Stimulated activated CD4-positive, alpha-beta T cell treated with anti-CD3 and anti-CD28 coated beads, TNF-alpha, amount 100 ng/mL, for 4 hours (primary cell): ENCODE measurements around the gene DMXL1.
"Not testable (repeated sequence)": the region's sequence is repeated elsewhere in the genome, so short reads cannot be mapped to it uniquely, and the experiment has no call there.

Experiments used
- DNase-seq, 3 experiments: peaks; one replicate each; pipeline ENCODE4 v3.0.0-alpha.2; 2020; ENCODE audit warnings: low read depth in 3 of 3

DMXL1 gene

DNA sequence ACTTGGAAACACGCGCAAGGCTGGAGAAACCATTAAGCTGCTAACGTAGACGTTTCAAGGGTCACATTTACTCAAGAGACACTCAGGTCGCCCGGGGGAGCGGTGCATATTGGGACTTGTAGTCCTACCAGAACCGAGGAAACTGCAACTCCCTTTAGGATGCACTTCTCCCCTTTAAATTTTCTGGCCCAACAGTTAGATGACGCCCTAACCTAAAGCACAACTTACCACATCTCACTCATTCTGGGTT, 384 bp upstream of the DMXL1 start:
- peak in 1 of 3 experiments; percentile 63 for DNase-seq

DNA sequence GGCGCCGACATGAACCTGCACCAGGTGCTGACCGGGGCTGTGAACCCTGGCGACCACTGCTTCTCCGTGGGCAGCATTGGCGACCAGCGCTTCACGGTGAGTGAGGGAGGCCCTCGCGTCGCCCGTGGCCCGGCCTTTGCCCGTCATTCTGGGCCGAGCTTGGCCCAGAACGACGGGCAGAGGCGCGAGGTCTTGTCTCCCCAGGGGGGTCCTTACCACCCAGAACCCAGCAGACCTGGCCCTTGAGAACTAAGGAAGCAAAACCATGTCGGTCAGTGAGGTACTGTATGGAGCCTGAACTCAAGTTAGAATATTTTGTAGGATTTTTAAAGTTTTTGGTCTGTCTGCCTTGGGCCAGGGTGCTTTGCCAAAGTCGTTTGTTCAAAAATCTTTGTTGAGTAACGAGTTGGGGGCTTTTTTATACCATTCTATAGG, 691 bp downstream of the DMXL1 start:
- no peak for DNase-seq

DNA sequence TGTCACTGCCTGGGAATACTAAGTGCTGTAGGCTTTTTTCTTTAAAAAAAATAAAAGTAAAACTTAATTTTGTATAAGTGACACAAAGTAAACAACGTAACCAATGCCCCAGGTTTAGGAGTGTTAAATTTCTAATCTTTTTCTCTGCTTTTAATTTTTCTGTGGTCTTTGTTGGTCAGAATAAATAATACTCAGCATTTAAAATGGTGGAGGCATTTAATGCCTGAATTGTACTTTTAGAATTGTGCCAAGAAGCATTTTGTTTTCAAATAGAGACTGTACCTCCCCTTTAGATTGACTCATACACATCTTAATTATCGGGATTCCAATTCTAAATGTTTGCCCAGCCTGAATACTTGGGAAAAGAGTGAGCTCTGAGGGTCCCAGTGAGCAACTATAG, 1.6 kb downstream of the DMXL1 start:
- DNase-seq: no peak

DNA sequence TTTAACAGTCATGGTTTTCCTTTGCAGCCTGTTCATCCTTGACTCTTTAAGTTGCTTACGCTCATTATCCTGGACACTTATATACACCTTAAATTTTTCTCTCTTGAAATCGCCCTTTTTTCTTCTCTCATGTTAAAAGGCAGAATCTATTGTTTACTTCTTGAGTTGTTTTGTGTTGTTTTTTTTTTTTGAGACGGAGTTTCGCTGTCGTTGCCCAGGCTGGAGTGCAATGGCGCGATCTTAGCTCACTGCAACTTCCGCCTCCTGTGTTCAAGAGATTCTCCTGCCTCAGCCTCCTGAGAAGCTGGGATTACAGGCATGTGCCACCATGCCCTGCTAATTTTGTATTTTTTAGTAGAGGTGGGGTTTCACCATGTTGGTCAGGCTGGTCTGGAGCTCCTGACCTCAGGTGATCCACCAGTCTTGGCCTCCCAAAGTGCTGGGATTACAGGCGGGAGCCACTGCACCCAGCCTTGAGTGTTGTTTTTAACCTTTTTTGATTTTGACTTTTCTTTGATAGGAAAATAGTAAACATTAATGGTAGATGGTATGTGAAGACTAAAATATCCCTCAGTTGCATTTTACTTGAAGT, 3.0 kb downstream of the DMXL1 start:
- not testable (repeated sequence) for DNase-seq

DNA sequence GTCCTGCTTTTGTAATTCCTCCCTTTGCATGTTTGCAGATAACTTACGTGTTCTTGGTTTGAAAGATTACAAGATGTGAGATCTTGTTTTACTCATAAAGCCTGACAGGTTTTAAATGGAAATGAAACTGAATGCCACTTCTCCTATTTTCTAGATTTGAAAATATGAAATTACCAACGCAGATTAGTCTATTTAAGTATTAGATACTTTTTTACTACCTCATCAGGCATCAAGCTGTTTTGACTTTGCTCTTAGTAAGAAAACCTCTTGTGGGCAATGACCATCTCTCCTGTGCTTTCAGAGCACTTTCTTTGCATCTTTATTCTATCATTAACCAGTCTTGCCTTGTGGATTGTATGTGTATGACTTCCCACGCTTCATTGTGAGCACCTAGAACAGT, 3.5 kb downstream of the DMXL1 start:
- no peak for DNase-seq

DNA sequence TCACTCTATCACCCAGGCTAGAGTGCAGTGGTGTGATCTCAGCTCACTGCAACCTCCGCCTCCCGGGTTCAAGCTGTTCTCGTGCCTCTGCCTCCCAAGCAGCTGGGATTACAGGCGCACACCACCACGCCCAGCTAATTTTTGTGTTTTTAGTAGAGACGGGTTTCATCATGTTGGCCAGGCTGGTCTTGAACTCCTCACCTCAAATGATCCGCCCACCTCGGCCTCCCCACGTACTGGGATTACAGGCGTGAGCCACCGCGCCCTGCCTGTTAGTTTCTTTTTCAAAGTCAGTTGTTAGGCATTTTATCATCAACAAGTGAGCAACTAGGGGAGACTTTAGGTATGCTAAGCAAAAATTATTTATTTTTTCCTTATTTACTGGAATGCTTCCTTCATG, 4.4 kb downstream of the DMXL1 start:
- DNase-seq: not testable (repeated sequence)

DNA sequence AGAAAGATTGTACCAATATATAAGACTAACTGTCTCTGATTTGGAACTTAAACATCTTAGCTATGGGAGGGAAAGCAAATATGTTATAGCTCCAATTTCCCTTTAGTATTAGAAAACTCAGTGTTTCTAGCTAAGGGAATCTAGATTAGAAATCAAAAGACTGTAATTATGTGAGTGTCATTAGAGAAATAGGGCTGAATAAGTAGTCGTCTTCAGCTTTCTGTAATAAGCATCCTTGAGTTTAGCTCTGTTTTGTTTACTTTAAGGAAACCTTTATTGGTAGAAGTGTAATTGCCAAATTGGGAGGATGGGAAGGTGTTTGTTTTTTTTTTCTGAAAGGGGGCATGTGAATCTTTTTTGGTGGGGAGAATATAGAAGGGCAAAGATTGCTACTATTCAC, 5.2 kb downstream of the DMXL1 start:
- DNase-seq: no peak

DNA sequence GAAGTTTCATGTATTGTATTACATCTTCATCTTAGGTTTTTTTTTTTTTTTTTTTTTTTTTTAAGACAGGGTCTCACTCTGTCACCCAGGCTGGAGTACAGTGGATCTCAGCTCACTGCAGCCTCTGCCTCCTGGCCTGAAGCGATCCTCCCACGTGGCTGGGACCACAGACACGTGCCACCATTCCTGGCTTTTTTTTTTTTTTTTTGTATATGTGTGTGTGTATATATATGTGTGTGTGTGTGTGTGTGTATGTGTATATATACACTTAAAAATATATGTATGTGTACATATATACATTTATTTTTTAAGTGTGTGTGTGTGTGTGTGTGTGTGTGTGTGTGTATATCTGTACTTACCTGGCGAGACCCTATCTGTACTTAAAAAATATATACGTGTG, 6.6 kb downstream of the DMXL1 start:
- no peak for DNase-seq

DNA sequence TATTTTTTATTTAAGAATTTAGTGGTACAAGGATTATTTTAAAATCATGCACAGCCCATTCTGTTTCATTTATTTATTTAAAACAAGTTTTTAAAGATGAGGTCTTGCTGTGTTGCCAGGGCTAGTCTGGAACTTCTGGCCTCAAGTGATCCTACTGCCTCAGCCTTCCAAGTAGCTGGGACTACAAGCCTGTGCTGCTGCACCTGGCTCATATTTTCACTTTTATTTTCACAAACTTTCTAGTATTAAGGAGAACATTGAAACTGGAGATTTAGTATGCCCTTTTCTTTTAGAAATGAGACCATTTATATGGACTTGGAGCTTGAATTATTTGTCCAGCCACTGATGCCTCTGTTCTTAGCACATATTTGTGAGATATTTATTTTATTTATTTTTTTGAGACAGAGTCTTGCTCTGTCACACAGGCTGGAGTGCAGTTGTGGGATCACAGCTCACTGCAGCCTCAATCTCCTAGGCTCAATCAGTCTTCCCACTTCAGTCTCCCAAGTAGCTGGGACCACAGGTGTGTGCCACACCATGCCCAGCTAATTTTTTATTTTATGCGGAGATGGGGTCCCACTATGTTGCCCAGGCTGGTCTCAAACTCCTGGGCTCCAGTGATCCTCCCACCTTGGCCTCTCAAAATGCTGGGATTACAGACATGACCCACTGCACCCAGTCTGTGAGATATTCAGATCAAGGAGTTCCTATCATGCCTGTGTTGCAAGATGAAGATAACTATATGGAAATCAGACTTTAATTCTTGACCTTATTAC, 7.4 kb downstream of the DMXL1 start:
- no peak for DNase-seq

DNA sequence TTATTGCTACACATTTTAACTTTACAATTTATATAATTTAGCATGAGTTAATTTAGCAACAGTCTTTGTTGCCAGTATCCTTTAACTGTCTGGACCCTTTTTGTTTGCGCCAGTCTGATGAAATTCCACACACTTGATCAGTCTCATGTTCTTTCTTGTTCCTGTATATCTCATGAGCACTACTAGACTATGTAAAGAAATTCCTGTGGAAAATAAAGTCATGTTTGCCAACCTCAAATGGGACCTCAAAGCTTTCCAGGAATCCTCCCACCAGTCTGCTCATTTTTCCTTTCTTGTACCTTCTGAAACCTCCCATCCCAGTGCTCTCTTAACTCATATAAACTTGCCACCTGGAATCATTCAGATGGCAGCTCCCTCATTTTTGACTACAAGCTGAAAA, 8.0 kb downstream of the DMXL1 start:
- no peak for DNase-seq

DNA sequence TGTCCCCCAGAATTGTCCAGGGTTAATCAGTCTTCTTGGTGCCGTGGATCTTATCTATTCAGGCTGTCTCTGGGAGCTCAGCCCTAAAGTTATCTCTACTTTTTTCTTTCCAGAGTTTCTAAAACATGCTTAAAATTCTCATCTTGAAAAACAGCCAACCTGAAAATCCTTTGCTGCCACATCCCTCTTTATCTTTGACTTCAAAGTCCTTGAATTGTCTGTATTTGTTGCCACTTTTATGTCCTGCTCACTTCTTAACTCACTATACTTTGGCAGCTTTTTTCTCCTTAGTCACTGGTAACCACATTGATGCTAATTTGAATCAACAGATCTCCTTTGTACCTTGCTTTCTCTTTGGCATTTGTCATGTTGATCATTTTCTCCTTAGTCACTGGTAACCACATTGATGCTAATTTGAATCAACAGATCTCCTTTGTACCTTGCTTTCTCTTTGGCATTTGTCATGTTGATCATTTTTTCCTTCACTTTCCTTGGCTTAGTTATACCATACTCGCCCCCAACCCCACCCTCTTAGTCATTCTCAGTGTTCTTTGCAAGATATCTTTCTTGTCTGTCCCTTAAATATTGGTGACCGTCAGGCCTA, 8.5 kb downstream of the DMXL1 start:
- peak in 2 of 3 experiments; percentile 8 to 20 for DNase-seq

DNA sequence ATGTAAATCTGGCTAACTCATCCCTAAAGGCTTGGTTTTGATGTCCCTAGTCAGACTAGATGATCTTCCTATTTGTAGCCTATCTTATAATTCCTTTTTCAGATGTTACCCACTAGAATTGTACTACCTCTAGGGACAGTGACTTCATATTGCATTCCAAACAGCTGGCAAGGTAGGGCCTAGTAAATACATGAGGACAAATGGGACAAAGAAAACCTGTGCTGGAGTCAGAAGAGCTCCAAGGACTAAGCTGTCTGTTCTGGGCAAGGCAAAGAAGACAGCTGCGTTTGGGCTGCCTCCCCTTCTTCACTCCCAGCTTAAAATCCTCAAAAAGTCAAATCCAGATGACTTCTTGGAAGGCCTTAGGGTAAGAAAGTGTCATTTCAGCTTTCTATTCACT, 10.0 kb downstream of the DMXL1 start:
- DNase-seq: no peak

DNA sequence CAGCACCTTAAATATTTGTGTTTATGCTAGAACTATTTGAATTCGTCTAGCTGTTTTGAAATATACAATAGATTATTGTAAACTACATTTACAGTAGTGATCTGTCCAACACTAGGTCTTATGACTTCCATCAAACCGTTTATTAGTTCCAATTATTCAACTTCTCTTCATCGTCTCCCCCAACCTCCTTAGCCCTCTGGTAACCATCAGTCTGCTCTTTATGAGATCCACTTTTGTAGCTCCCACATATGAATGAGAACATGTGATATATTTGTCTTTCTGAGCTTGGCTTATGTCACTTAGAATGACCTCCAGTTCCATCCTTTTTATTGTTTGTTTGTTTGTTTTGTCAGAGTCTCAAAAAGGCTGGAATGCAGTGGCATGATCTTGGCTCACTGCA, 11.8 kb downstream of the DMXL1 start:
- DNase-seq: no peak

DNA sequence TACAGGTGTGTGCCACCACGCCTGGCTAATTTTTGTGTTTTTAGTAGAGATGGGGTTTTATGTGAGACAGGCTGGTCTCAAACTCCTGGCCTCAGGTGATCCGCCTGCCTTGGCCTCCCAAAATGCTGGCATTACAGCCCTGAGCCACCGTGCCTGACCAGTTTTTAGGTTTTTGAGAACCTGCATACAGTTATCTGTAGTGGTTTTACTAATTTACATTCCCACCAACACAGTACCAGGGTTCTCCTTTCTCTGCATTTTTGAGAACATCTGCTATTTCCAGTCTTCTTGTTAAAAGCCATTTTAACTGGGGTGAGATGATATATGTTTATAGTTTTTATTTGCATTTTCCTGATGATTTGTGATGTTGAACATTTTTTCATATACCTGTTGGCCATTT, 12.8 kb downstream of the DMXL1 start:
- no peak for DNase-seq

DNA sequence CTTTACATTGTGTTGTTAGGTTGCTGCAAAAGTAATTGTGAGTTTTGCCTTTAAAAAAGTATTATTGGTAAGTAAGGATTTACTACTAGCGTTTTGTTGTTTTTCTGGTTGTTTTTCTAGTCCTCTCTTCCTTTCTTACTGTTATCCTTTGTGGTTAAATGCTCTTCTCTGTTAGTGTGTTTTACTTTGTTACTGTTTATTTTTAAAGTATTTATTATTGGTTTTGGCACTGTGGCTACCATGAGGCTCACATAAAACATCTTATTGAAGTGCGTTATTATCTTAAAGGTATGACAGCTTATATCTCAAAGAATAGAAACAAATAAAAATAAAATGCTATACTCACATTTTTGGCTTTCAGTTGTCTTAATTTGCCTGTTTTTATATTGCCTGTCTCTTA, 17.6 kb downstream of the DMXL1 start:
- no peak for DNase-seq

DNA sequence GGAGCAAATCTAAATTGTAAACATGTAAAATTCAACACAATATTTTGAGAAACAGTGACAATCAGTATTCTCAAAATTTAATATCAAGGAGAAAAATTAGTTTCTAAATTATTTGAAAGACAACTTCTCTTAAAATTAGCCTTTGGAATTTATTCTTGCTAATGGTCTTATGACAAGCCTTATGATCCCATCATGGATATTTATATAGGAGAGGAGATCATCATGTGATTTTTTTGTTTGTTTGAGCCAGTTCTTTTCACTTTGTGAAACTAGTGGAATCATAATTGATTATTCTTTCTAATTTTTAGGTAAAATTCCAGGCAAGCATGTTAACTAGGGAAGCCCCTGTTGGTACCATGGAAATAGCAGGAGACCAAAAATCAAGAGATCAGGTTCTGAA, 24.7 kb downstream of the DMXL1 start:
- DNase-seq: no peak

DNA sequence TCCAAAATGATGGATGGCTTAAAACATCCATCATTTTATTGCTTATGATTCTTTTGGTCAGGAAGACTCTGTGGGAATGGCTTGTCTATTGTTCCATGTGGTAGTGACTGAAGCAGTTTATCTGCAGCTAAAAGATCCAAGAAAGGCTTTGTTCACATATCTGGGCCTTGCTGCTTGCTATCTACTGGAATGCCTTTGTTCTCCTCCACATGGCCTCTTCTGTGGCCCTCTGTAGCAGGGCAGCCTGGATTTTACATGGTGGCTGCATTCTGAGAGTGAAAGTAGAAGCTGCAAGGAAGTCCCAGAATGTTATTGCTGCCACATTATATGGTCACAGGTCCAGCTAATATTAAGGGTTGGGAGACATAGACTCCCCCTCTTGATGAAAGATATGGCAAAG, 35.1 kb downstream of the DMXL1 start:
- DNase-seq: no peak

DNA sequence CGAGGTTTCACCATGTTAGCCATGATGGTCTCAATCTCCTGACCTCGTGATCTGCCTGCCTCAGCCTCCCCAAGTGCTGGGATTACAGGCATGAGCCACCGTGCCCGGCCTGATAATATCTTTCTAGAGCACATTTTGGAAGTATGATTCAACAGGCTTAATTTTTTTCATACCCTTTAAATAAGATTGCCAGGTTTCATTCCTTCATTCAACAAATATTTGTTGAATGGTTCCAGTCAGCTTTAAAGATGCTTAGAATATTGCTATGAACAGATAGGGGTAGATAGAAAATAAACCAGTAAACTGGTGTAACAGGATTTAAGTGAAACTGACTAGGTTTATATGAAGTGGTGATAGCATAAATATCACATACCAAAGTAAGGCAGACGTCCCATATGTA, 41.3 kb downstream of the DMXL1 start:
- no peak for DNase-seq

DNA sequence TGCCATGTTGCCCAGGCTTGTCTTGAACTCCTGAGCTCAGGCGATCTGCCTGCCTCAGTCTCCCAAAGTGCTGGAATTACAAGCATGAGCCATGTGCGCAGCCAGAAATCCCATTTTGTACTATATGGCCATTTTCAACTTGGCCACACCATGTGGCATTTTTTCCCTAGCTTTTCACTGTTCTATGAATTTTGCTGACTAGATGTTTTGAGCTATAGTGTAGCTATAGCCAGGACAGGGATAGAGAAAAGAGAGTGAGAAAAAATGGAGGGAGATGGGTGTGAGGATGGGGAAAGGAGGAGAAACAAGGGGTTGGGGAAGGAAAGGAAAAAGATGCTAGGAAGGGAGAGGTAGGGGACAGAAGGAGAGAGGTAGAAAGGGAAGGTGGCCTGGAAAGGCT, 46.4 kb downstream of the DMXL1 start:
- DNase-seq: no peak

DNA sequence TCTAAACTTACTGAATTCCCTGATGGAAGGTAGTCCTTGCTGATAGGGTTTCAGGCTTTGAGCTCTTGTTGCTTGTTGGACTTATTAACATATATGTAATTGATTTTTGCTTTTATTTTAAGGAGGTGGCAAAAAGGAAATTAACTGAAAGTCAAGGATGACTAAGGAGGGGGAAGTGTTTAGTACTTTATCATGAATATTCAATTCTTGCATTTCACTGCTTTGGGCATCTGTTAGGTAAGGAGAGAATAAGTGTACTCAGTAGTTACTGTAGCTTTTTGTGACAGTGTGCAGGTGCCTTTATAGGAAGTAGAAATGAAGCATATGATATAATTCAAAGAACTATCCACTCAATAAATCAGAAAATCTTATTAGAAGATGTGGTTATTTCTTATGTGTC, 47.1 kb downstream of the DMXL1 start:
- DNase-seq: no peak

DNA sequence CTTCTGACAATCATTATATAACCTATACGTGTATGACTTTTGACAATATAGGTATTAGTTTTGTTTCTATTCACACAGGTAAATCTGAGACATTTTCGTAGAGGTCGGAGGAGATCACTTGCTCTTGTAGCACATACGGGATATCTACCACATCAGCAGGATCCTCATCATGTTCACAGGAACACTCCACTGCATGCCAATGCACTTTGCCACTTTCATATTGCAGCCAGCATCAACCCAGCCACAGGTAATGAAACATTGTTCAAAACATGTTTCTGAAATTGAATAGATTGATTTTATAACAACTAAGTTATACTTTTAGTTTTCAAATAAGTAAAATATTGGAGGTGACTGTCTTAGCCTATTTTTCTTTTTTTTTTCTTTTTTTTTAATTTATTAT, 50.0 kb downstream of the DMXL1 start:
- DNase-seq: no peak

DNA sequence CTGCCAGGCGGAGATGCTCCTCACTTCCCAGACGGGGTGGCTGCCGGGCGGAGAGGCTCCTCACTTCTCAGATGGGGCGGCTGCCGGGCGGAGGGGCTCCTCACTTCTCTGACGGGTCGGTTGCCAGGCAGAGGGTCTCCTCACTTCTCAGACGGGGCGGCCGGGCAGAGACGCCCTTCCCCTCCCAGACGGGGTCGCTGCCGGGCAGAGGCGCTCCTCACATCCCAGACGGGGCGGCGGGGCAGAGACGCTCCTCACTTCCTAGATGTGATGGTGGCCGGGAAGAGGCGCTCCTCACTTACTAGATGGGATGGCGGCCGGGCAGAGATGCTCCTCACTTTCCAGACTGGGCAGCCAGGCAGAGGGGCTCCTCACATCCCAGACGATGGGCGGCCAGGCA, 51.6 kb downstream of the DMXL1 start:
- not testable (repeated sequence) for DNase-seq

DNA sequence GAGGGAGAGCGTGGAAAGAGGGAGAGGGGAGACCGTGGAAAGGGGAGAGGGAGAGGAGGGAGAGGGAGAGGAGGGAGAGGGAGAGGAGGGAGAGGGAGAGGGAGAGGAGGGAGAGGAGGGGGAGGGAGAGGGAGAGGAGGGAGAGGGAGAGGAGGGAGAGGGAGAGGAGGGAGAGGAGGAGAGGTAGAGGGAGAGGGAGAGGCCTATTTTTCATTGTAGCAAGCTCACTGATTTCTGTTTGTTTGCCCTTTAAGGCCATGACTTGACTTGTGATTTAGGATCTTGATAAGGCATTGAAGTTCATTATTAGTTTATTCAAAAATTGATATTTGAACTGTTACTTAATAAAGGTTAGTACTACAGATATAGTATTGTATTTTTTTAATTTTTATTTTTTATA, 52.4 kb downstream of the DMXL1 start:
- DNase-seq: no peak

DNA sequence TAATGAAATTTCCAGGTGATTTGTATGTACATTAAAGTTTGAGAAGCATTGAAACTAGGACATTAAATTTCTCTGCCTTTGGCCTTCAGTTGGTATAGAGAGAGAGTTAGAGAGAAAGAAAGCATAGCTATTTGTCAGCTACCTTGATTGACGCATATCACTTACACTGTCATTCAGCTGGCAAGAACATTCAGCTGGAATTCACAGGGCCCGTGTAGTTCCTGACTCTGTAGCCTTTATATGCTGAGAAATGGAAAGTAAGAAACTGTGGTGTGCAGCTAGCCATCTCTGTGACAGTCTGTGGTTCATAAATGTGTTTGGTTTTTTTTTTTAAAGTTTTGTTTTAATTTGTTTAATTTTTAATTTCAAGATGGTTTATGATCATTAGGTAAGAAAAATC, 58.9 kb downstream of the DMXL1 start:
- DNase-seq: no peak
